ENCODE data around the gene TMEM123. TPM values are rescaled to one million over a fixed set of nuclear protein-coding genes. Genes with fewer than 3 reads are reported as not detected.

TMEM123 gene
- total and polyA plus RNA-seq, 2 of the 8 experiments (the other 6 are each of a cell fraction or from before 2014, with no cell fraction given), result 75.5 to 80.1 TPM

GRCh38 chr11:102420547-102420946, 32.0 kb downstream of the TMEM123 start:
- no peaks in the 10 kb centered on the region; a peak in 1 of 8 replicates for H3K36me3 ChIP-seq (ENCODE audit: control insufficient read depth in 2 of 4, insufficient read depth in 4 of 4, low read length in 3 of 4)
- TF ChIP-seq JUN (IDR thresholded peaks at IDR 0.05; ENCODE audit: low read depth, low read length) (no peak), NRF1 (IDR thresholded peaks at IDR 0.05; ENCODE audit: low read depth, low read length) (no peak), CHD1 (IDR thresholded peaks at IDR 0.05; ENCODE audit: low read depth, low read length) (no peak), EZH2 (IDR thresholded peaks at IDR 0.05; ENCODE audit: low read depth, low read length, severe bottlenecking) (no peak), ZNF274 (IDR thresholded peaks at IDR 0.05; ENCODE audit: borderline replicate concordance, extremely low read depth, low read length) (no peak), TCF12 (IDR thresholded peaks at IDR 0.05; ENCODE audit: low read depth, low read length) (no peak), SUZ12 (IDR thresholded peaks at IDR 0.05; ENCODE audit: low read length) (no peak), TAF1 (IDR thresholded peaks at IDR 0.05; ENCODE audit: low read depth, low read length) (no peak), RBBP5 (IDR thresholded peaks at IDR 0.05; ENCODE audit: borderline replicate concordance, low read depth, low read length) (no peak)
- no peak overlapping the region for H3K9ac ChIP-seq (replicated peaks in 1 of 4; ENCODE audit: extremely low read depth in 1 of 4, low read depth in 3 of 4, low read length in 3 of 4)
- no peak overlapping the region for H3K27ac ChIP-seq (ENCODE audit: low read depth, low read length)
- H3K9me3 ChIP-seq (ENCODE audit: insufficient read depth in 2 of 2, low read depth in 1 of 2, low read length in 1 of 2), result no peaks in the 10 kb centered on the region
- H2BK5ac ChIP-seq (ENCODE audit: low read depth, low read length), result no peak overlapping the region
- H3K27me3 ChIP-seq (replicated peaks in 1 of 4; ENCODE audit: control insufficient read depth in 3 of 4, extremely low read depth in 1 of 4, insufficient read depth in 3 of 4, low read length in 3 of 4), result no peaks in the 10 kb centered on the region
- H2AK5ac ChIP-seq (ENCODE audit: low read depth, low read length), result no peak overlapping the region
- ChIA-PET CTCF (ENCODE audit: partially characterized antibody) (interaction anchor here (1.0 to 1.7 kb wide), 3 partner anchors 28 to 56 kb away, joined by 3 to 5 read pairs (median 3); no protein-coding TSS in a partner anchor), POLR2A (ENCODE audit: partially characterized antibody) (no interaction called here)
- H2AFZ ChIP-seq (ENCODE audit: low read length), result no peak overlapping the region
- no peak overlapping the region for H3K23ac ChIP-seq (ENCODE audit: insufficient read length)
- H2BK120ac ChIP-seq (replicated peaks; ENCODE audit: low read depth, low read length), result no peak overlapping the region
- H2BK15ac ChIP-seq (ENCODE audit: low read length), result no peak overlapping the region
- WGBS, 2 experiments (ENCODE audit: extremely low coverage in 1 of 2, insufficient coverage in 1 of 2, insufficient read length in 1 of 2, insufficient replicate concordance in 2 of 2, low coverage in 1 of 2, low lambda C conversion rate in 2 of 2, missing lambda C conversion rate in 1 of 2), result 100% methylated on average over 2 of the region's 2 CpGs; no CpG with 5 or more reads in 1 of the 2 experiments
- H3K79me1 ChIP-seq (ENCODE audit: low read depth, low read length), result peaks cover 3% of the 10 kb centered on the region
- no peak overlapping the region for H3K56ac ChIP-seq (replicated peaks; ENCODE audit: insufficient read length, low read depth, low read length)
- no peaks in the 10 kb centered on the region for H4K20me1 ChIP-seq (replicated peaks in 1 of 2; ENCODE audit: control insufficient read depth in 1 of 2, insufficient read depth in 2 of 2, low read length in 2 of 2)
- FAIRE-seq, result no peak
- no peak overlapping the region for H3K18ac ChIP-seq (ENCODE audit: extremely low read depth, low read length)
- H3K4me2 ChIP-seq (ENCODE audit: insufficient read depth in 1 of 2, low read depth in 2 of 2, low read length in 2 of 2), result no peak overlapping the region
- H3K4me1 ChIP-seq (replicated peaks in 1 of 4; ENCODE audit: control insufficient read depth in 3 of 4, insufficient read depth in 4 of 4, low read length in 3 of 4), result no peaks in the 10 kb centered on the region
- H2BK20ac ChIP-seq (ENCODE audit: low read length), result no peak overlapping the region
- H4K5ac ChIP-seq (ENCODE audit: insufficient read length, low read depth, low read length), result no peak overlapping the region
- H2BK12ac ChIP-seq (ENCODE audit: low read depth, low read length), result no peak overlapping the region
- no peak overlapping the region for H3K4me3 ChIP-seq (ENCODE audit: extremely low read depth in 1 of 4, insufficient read depth in 2 of 4, low read depth in 3 of 4, low read length in 4 of 4)
- no peak for DNase-seq (ENCODE audit: low read depth in 1 of 2, low spot score in 2 of 2)
- no peak overlapping the region for H3K4ac ChIP-seq (replicated peaks; ENCODE audit: insufficient read length, low read depth, low read length)
- H3K23me2 ChIP-seq (ENCODE audit: low read depth, low read length), result no peaks in the 10 kb centered on the region
- H4K8ac ChIP-seq (ENCODE audit: extremely low read depth, insufficient read depth, low read length), result no peak overlapping the region
- peaks cover 0 to 29% of the 10 kb centered on the region in 2 experiments; a peak in 2 of 4 replicates for H3K79me2 ChIP-seq (ENCODE audit: control insufficient read depth in 1 of 2, insufficient read depth in 2 of 2, low read length in 2 of 2)
- H3K14ac ChIP-seq (ENCODE audit: insufficient read length), result no peak overlapping the region
- H4K91ac ChIP-seq (replicated peaks; ENCODE audit: insufficient read length, low read length), result no peak overlapping the region
